HFF-Myc (cell line): ENCODE measurements around the gene MDFI.

Experiments used
- DNase-seq: peaks from one replicate; pipeline ENCODE4 v3.0.0-alpha.2; 2011; ENCODE audit warnings: low read depth; ENCODE audit errors: extremely low read depth
- H3K4me3 ChIP-seq: replicated peaks from 2 replicates; pipeline ENCODE4 v1.5.1; 2011; ENCODE audit warnings: low read depth, mild to moderate bottlenecking, control low read depth, low read length
- TF ChIP-seq, protein P1 (sequence below): IDR thresholded peaks from 2 replicates; pipeline ENCODE4 v1.5.1; 2012; ENCODE audit warnings: mild to moderate bottlenecking, low read depth, low read length, control low read depth; ENCODE audit errors: missing control alignments

The MDFI gene

DNA sequence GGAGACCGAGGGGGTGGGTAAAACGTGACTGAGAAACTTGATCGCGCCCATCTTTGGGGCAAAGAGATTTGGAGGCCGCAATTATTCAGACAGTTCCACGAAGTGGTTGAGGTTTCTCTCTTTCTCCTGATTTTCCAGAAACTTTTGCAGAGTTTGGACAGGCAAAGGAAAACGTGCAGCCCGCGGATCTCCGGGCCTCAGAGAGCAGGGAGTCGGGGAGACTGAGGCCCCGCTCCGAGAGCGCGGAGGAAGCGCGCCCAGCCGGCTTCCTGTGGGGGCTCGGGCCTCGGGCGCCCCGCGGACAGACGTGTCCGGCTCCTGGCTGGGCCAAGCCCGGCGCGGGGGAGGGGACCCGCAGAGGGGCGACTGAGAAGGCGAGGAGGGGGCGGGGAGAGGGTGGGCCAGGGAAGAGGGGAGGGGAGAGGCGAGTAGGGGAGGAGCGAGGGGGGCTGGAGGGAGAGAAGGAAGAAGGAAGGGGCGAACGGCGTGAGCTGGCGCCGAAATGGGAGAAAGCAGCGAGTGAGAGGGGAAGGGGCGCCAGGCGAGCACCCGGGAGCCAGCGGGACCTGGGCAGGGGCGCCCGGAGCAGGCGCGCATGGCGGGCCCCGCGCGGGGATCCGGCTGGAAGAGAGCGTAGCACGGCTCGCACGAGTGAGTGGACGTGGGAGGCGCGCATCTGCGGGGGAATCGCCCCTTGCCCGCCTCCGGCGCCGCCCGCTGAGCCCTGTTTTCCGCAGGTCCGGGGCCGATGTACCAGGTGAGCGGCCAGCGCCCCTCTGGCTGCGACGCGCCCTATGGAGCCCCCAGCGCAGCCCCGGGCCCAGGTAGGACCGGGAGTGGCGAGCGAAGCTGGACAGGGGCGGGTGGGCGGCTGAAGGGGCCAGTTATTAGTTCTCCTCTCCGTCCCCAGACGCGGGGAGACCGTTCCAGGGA, at the start of gene MDFI:
Gene MDFI, plus strand, starts transcription at position 467 of the 933 bp plus-strand sequence. Its CDS starts 282 bp downstream, at position 749.
- peak within 1 kb of the TSS; percentile 7; the same call in 1 of the 2 replicates for H3K4me3 ChIP-seq
- TF ChIP-seq, protein P1, sequence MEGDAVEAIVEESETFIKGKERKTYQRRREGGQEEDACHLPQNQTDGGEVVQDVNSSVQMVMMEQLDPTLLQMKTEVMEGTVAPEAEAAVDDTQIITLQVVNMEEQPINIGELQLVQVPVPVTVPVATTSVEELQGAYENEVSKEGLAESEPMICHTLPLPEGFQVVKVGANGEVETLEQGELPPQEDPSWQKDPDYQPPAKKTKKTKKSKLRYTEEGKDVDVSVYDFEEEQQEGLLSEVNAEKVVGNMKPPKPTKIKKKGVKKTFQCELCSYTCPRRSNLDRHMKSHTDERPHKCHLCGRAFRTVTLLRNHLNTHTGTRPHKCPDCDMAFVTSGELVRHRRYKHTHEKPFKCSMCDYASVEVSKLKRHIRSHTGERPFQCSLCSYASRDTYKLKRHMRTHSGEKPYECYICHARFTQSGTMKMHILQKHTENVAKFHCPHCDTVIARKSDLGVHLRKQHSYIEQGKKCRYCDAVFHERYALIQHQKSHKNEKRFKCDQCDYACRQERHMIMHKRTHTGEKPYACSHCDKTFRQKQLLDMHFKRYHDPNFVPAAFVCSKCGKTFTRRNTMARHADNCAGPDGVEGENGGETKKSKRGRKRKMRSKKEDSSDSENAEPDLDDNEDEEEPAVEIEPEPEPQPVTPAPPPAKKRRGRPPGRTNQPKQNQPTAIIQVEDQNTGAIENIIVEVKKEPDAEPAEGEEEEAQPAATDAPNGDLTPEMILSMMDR, result no peak
- no peak for DNase-seq

DNA sequence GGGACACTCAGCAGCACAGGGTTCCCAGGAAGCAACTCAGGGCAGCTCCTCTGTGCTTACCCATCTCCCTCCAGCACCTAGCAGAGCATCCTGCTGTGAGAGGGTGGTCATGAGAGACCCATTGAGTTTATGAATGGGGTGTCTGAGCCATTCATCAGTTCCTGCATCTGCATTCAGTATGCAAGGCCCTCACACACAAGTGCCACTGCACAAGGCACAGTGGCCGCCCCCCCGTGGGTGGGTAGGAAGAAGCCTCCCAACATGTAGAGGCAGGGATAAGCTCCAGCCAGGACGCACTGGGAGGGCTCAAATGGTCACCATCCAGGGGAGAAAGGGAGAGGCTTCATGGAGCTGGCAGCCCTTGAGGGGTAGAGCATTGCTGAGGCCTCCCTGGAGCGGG, 49.0 kb upstream of the MDFI start:
- TF ChIP-seq, protein P1, result no peak
- DNase-seq, result no peak
- no peak overlapping the region for H3K4me3 ChIP-seq

DNA sequence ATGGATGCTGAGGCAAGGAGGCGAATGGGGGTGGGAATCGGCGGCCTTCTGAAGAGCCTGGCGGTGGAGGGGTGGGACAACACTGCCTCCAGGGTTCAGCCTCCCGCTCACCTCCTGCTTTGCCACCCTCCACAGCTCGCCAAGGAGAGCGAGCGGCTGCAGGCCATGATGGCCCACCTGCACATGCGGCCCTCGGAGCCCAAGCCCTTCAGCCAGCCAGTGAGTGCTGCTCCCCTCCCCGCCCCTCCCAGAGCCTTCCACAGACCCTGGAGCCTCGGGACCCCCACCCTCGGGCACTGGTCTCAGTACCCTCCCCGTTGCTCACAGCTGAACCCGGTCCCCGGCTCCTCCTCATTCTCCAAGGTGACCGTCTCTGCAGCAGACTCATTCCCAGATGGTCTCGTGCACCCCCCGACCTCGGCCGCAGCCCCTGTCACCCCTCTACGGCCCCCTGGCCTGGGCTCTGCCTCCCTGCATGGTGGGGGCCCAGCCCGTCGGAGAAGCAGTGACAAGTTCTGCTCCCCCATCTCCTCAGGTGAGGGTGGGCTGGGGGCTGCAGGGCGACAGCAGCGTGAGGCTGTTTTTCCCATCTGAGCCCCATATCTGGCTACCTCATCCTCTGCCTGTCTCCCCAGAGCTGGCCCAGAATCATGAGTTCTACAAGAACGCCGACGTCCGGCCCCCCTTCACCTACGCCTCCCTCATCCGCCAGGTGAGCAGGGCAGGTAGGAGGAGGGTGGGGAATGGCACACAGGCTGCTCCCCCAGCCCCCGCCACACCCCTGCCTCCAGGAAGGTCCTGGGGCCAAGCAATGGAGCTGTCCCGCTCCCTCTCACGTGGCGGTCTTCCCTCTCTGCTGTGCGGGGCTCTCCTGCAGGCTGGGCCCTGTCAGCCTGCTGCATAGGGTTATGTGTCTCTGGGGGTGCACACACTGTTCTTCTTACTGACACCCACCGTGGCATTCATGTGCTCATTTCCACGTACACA, 48.3 kb upstream of the MDFI start:
- no peak for DNase-seq
- no peak overlapping the region for H3K4me3 ChIP-seq
- TF ChIP-seq, protein P1, result no peak

GRCh38 chr6:41591122-41591521, 47.1 kb upstream of the MDFI start:
- no peak for DNase-seq
- H3K4me3 ChIP-seq, result no peak overlapping the region
- TF ChIP-seq, protein P1, result no peak

GRCh38 chr6:41591859-41592502, 46.3 kb upstream of the MDFI start:
- DNase-seq, result no peak
- H3K4me3 ChIP-seq, result no peak overlapping the region
- TF ChIP-seq, protein P1, result peak; percentile 93

DNA sequence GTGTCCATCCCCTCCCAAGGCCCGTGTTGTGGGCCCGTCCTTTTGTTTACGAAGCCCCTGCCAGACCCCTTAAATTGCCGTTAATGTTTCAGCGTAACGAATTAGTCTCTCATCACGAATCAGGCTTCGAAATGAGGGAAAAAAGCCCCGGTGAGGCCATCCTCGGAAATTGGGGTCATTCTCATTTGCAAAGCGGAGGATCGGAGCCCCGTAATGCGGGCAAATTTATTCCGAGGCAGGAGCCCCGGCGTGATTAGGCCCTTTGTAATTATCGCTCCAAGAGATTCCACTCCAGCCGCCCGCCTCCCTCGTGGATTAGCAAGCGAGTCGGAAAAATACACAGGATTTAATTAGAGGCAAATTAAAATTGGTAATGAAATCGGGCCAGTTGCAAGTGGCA, 44.9 kb upstream of the MDFI start:
- no peak for DNase-seq
- TF ChIP-seq, protein P1, result no peak
- no peak overlapping the region for H3K4me3 ChIP-seq
